Measurements from ENCODE around the gene EPHX1. TPM values are rescaled to one million over a fixed set of nuclear protein-coding genes. Genes with fewer than 3 reads are reported as not detected.

The EPHX1 gene
- total and polyA plus RNA-seq, 4 donors = 93.8 to 1,448 (median 204) TPM

DNA sequence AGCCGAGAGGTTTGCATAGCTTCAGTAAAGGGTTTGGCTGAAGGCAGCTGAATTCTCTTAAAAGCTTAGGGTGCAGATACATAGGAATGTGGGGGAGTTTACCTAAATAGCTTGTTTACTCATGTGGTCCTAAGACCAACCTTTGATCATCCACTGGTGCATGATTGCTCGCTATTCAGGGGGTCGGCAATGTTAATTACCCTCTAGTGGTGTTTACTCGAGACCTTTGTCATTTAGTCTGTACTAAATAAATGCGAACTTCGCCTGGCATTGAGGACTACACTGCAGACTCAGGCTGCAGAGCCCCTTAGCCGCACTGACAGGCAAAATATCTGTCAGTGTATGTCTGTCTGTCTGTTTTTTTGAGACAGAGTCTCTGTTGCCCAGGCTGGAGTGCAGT is 40.4 kb downstream of the EPHX1 start:
- no peak for DNase-seq (ENCODE audit: low spot score)
- no peak overlapping the region for H3K9ac ChIP-seq (ENCODE audit: low read depth in 1 of 2, low read length in 2 of 2)
- 94% methylated on average over 7 of the region's 7 CpGs for WGBS
- H3K4me3 ChIP-seq (ENCODE audit: low read depth in 1 of 3, low read length in 3 of 3) = no peak overlapping the region
- H3K9me3 ChIP-seq (ENCODE audit: control insufficient read depth in 4 of 4, low read length in 3 of 4) = no peaks in the 10 kb centered on the region
- H3K4me1 ChIP-seq (ENCODE audit: control insufficient read depth in 4 of 4, insufficient read depth in 4 of 4, low read length in 3 of 4) = peaks cover 0 to 6% (median 1%) of the 10 kb centered on the region in 4 donors
- H3K36me3 ChIP-seq (ENCODE audit: control insufficient read depth in 4 of 4, insufficient read depth in 3 of 4, low read depth in 1 of 4, low read length in 3 of 4) = peaks cover 4 to 46% (median 31%) of the 10 kb centered on the region in 4 donors
- no peaks in the 10 kb centered on the region for H3K27me3 ChIP-seq (ENCODE audit: control insufficient read depth in 4 of 4, insufficient read depth in 4 of 4, low read length in 3 of 4)
- H3K27ac ChIP-seq (ENCODE audit: low read depth in 1 of 2, low read length in 2 of 2) = no peak overlapping the region
- TF ChIP-seq RAD21 (IDR thresholded peaks at IDR 0.05) = no peak
- no peak for TF ChIP-seq HNF4G (IDR thresholded peaks at IDR 0.05)
- TF ChIP-seq TAF1 (conservative IDR thresholded peaks at IDR 0.05) = no peak
- TF ChIP-seq, protein P1, sequence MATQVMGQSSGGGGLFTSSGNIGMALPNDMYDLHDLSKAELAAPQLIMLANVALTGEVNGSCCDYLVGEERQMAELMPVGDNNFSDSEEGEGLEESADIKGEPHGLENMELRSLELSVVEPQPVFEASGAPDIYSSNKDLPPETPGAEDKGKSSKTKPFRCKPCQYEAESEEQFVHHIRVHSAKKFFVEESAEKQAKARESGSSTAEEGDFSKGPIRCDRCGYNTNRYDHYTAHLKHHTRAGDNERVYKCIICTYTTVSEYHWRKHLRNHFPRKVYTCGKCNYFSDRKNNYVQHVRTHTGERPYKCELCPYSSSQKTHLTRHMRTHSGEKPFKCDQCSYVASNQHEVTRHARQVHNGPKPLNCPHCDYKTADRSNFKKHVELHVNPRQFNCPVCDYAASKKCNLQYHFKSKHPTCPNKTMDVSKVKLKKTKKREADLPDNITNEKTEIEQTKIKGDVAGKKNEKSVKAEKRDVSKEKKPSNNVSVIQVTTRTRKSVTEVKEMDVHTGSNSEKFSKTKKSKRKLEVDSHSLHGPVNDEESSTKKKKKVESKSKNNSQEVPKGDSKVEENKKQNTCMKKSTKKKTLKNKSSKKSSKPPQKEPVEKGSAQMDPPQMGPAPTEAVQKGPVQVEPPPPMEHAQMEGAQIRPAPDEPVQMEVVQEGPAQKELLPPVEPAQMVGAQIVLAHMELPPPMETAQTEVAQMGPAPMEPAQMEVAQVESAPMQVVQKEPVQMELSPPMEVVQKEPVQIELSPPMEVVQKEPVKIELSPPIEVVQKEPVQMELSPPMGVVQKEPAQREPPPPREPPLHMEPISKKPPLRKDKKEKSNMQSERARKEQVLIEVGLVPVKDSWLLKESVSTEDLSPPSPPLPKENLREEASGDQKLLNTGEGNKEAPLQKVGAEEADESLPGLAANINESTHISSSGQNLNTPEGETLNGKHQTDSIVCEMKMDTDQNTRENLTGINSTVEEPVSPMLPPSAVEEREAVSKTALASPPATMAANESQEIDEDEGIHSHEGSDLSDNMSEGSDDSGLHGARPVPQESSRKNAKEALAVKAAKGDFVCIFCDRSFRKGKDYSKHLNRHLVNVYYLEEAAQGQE (IDR thresholded peaks at IDR 0.05) = no peak
- no peak for TF ChIP-seq SP1 (IDR thresholded peaks at IDR 0.05)
- TF ChIP-seq JUND (IDR thresholded peaks at IDR 0.05) = no peak
- TF ChIP-seq, protein P2, sequence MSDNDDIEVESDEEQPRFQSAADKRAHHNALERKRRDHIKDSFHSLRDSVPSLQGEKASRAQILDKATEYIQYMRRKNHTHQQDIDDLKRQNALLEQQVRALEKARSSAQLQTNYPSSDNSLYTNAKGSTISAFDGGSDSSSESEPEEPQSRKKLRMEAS (IDR thresholded peaks at IDR 0.05) = no peak
- no peak for TF ChIP-seq NR2F2 (IDR thresholded peaks at IDR 0.05)
- no peak for TF ChIP-seq FOXA1 (IDR thresholded peaks at IDR 0.05)
- TF ChIP-seq FOXA2 (IDR thresholded peaks at IDR 0.05) = no peak
- no peak for TF ChIP-seq EGR1 (IDR thresholded peaks at IDR 0.05; ENCODE audit: low read depth in 2 of 2)
- no peak for TF ChIP-seq GABPA (IDR thresholded peaks at IDR 0.05 in 1 of 2, conservative IDR thresholded peaks at IDR 0.05 in 1 of 2)

DNA sequence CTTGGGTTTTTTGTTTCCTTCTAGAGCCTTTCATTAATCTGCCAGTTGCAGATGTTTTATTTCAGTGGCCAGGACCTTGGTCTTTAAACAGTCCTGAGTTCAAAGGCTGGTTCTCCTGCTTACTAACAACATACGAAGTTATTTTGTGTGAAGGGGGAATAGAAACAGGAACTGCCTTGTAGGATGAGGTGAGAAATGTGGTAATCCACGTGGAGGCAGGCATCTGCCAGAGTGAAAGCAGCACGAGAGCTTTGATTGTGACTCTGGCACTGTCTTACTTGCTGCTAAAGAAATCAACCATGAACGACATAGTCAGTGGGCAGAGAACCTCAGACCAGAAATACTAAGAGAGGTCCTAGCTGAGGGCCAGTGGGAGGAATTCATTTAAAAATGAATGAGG is 41.9 kb downstream of the EPHX1 start:
- Histone ChIP-seq H3K36me3 (ENCODE audit: control insufficient read depth in 4 of 4, insufficient read depth in 3 of 4, low read depth in 1 of 4, low read length in 3 of 4) (peaks cover 4 to 46% (median 33%) of the 10 kb centered on the region in 4 donors), H3K27ac (ENCODE audit: low read depth in 1 of 2, low read length in 2 of 2) (no peak overlapping the region), H3K9me3 (ENCODE audit: control insufficient read depth in 4 of 4, low read length in 3 of 4) (no peaks in the 10 kb centered on the region), H3K9ac (ENCODE audit: low read depth in 1 of 2, low read length in 2 of 2) (no peak overlapping the region), H3K27me3 (ENCODE audit: control insufficient read depth in 4 of 4, insufficient read depth in 4 of 4, low read length in 3 of 4) (no peaks in the 10 kb centered on the region), H3K4me1 (ENCODE audit: control insufficient read depth in 4 of 4, insufficient read depth in 4 of 4, low read length in 3 of 4) (peaks cover 0 to 6% (median 1%) of the 10 kb centered on the region in 4 donors), H3K4me3 (ENCODE audit: low read depth in 1 of 3, low read length in 3 of 3) (no peak overlapping the region)
- DNase-seq (ENCODE audit: low spot score) = no peak
- TF ChIP-seq, protein P1 (IDR thresholded peaks at IDR 0.05) = no peak
- TF ChIP-seq SP1 (IDR thresholded peaks at IDR 0.05) (peak; percentile 17), EGR1 (IDR thresholded peaks at IDR 0.05; ENCODE audit: low read depth in 2 of 2) (no peak), HNF4A (conservative IDR thresholded peaks at IDR 0.05) (peak; percentile 51 to 75), RXRA (IDR thresholded peaks at IDR 0.05) (peak in 1 of 2 donors; percentile 5)
- TF ChIP-seq, protein P3, sequence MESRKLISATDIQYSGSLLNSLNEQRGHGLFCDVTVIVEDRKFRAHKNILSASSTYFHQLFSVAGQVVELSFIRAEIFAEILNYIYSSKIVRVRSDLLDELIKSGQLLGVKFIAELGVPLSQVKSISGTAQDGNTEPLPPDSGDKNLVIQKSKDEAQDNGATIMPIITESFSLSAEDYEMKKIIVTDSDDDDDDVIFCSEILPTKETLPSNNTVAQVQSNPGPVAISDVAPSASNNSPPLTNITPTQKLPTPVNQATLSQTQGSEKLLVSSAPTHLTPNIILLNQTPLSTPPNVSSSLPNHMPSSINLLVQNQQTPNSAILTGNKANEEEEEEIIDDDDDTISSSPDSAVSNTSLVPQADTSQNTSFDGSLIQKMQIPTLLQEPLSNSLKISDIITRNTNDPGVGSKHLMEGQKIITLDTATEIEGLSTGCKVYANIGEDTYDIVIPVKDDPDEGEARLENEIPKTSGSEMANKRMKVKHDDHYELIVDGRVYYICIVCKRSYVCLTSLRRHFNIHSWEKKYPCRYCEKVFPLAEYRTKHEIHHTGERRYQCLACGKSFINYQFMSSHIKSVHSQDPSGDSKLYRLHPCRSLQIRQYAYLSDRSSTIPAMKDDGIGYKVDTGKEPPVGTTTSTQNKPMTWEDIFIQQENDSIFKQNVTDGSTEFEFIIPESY (IDR thresholded peaks at IDR 0.05) = no peak
- TF ChIP-seq, protein P2 (IDR thresholded peaks at IDR 0.05) = peak; percentile 55
- 31% methylated on average over 4 of the region's 4 CpGs for WGBS

Data from liver (tissue), 9 donors.